HepG2 (cell line): ENCODE data around the gene SCAF11. TPM values are rescaled to one million over a fixed set of nuclear protein-coding genes. Genes with fewer than 3 reads are reported as not detected.

Experiments
- ARNT2 ChIP-seq: sonication (generic); formaldehyde crosslinking; IDR thresholded peaks from 2 replicates; pipeline ENCODE4 v1.8.0; 2022; ENCODE audit warnings: mild to moderate bottlenecking, low read depth, missing genetic modification reagents, moderate library complexity
- ATF7-NPFF ChIP-seq: sonication (generic); formaldehyde crosslinking; IDR thresholded peaks from 2 replicates; pipeline ENCODE4 v1.8.1; 2023; ENCODE audit warnings: mild to moderate bottlenecking, low read depth, missing genetic modification reagents, moderate library complexity
- BCL6 ChIP-seq: IDR thresholded peaks from 2 replicates; pipeline ENCODE4 v1.6.1; 2016; ENCODE audit warnings: missing genetic modification reagents, missing compliant biosample characterization
- BRD4 ChIP-seq: sonication (generic); formaldehyde crosslinking; IDR thresholded peaks from 2 replicates; pipeline ENCODE4 v1.4.0; 2020; ENCODE audit warnings: missing genetic modification reagents
- FOXA1 ChIP-seq, 2 experiments: fragments of 450-650 bp in 1 of 2; sonication (generic) in 1 of 2; formaldehyde crosslinking in 1 of 2; IDR thresholded peaks; 2 replicates each; pipeline versions ENCODE4 v1.4.0 to v1.6.1; 2016 to 2020; ENCODE audit warnings: missing genetic modification reagents in 1 of 2
- FOXA3 ChIP-seq: IDR thresholded peaks from 2 replicates; pipeline ENCODE4 v1.6.1; 2016; ENCODE audit warnings: missing genetic modification reagents, missing compliant biosample characterization
- FOXP1 ChIP-seq, 2 experiments: fragments of 450-650 bp in 1 of 2; IDR thresholded peaks; 2 replicates each; pipeline ENCODE4 v1.6.1; 2017 to 2018; ENCODE audit warnings: antibody characterized with exemption in 1 of 2
- KMT2A ChIP-seq: sonication (generic); formaldehyde crosslinking; IDR thresholded peaks from 2 replicates; pipeline ENCODE4 v1.4.0; 2020; ENCODE audit warnings: missing genetic modification reagents
- NR1H2 ChIP-seq: sonication (generic); formaldehyde crosslinking; IDR thresholded peaks from 2 replicates; pipeline ENCODE4 v1.8.1; 2022; ENCODE audit warnings: low read depth, missing genetic modification reagents, borderline replicate concordance
- PRPF4 ChIP-seq: fragments of 200-400 bp; formaldehyde crosslinking; IDR thresholded peaks from 2 replicates; pipeline ENCODE4 v1.6.1; 2016; ENCODE audit warnings: low read length, low read depth; ENCODE audit not compliant: poor library complexity, severe bottlenecking
- ZC3H4 ChIP-seq: sonication (generic); formaldehyde crosslinking; IDR thresholded peaks from 2 replicates; pipeline ENCODE4 v1.4.0; 2020; ENCODE audit warnings: missing genetic modification reagents, borderline replicate concordance
- ZNF160 ChIP-seq: sonication (generic); formaldehyde crosslinking; IDR thresholded peaks from 2 replicates; pipeline ENCODE4 v1.8.0; 2022; ENCODE audit warnings: mild to moderate bottlenecking, inconsistent platforms, missing genetic modification reagents
- ZNF20 ChIP-seq: sonication (generic); formaldehyde crosslinking; IDR thresholded peaks from 2 replicates; pipeline ENCODE4 v1.4.0; 2020; ENCODE audit warnings: mild to moderate bottlenecking, moderate library complexity, missing genetic modification reagents
- ZNF281 ChIP-seq: sonication (generic); formaldehyde crosslinking; IDR thresholded peaks from 2 replicates; pipeline ENCODE4 v1.4.0; 2020; ENCODE audit warnings: missing genetic modification reagents, borderline replicate concordance
- ZNF775 ChIP-seq: sonication (generic); formaldehyde crosslinking; IDR thresholded peaks from 2 replicates; pipeline ENCODE4 v1.4.0; 2020; ENCODE audit warnings: missing genetic modification reagents, mild to moderate bottlenecking, moderate library complexity, borderline replicate concordance
- polyA plus RNA-seq, 8 experiments: library from polyadenylated mRNA; depleted of rRNA in 3 of 8; stranded (reverse) in 7 of 8; unstranded in 1 of 8; fragments of >200 nt; fragmentation: Illumina TruSeq in 4 of 8; extraction: Trizol in 4 of 8; gene quantifications; 2 replicates each; pipeline versions ENCODE4 v1.2.1 to v1.2.3, GENCODE V29; 2011 to 2016; ENCODE audit warnings: low read depth in 4 of 8, missing spikeins in 1 of 8, mixed read lengths in 1 of 8; ENCODE audit not compliant: insufficient read depth in 1 of 8
- total RNA-seq, 5 experiments: library from RNA; depleted of rRNA; stranded (reverse); fragments of >200 nt; fragmentation: Illumina TruSeq; extraction: Trizol; gene quantifications; 2 replicates each; pipeline ENCODE4 v1.2.3, GENCODE V29; 2016; ENCODE audit warnings: low read depth in 1 of 5
- TF ChIP-seq, protein P1 (sequence below): sonication (generic); formaldehyde crosslinking; IDR thresholded peaks from 2 replicates; pipeline ENCODE4 v1.8.1; 2022; ENCODE audit warnings: mild to moderate bottlenecking, missing genetic modification reagents
- TF ChIP-seq, protein P2 (sequence below): IDR thresholded peaks from 2 replicates; pipeline ENCODE4 v1.4.0; 2020; ENCODE audit warnings: mild to moderate bottlenecking, missing genetic modification reagents
- TF ChIP-seq, protein P3 (sequence below): sonication (generic); formaldehyde crosslinking; IDR thresholded peaks from 2 replicates; pipeline ENCODE4 v1.8.1; 2023; ENCODE audit warnings: mild to moderate bottlenecking, missing genetic modification reagents

Gene SCAF11
- total and polyA plus RNA-seq, 2 of the 13 experiments (the other 11 are each of a cell fraction or from before 2014, with no cell fraction given): 26.9 to 38.3 TPM

GRCh38 chr12:46020768-46021167 lies 30.4 kb upstream of the SCAF11 start (continued):
- TF ChIP-seq, protein P1, sequence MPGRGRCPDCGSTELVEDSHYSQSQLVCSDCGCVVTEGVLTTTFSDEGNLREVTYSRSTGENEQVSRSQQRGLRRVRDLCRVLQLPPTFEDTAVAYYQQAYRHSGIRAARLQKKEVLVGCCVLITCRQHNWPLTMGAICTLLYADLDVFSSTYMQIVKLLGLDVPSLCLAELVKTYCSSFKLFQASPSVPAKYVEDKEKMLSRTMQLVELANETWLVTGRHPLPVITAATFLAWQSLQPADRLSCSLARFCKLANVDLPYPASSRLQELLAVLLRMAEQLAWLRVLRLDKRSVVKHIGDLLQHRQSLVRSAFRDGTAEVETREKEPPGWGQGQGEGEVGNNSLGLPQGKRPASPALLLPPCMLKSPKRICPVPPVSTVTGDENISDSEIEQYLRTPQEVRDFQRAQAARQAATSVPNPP (CRISPR knock-in tag): no peak
- no peak for TF ChIP-seq ZNF160 (CRISPR knock-in tag)
- no peak for TF ChIP-seq ZNF775
- TF ChIP-seq, protein P2, sequence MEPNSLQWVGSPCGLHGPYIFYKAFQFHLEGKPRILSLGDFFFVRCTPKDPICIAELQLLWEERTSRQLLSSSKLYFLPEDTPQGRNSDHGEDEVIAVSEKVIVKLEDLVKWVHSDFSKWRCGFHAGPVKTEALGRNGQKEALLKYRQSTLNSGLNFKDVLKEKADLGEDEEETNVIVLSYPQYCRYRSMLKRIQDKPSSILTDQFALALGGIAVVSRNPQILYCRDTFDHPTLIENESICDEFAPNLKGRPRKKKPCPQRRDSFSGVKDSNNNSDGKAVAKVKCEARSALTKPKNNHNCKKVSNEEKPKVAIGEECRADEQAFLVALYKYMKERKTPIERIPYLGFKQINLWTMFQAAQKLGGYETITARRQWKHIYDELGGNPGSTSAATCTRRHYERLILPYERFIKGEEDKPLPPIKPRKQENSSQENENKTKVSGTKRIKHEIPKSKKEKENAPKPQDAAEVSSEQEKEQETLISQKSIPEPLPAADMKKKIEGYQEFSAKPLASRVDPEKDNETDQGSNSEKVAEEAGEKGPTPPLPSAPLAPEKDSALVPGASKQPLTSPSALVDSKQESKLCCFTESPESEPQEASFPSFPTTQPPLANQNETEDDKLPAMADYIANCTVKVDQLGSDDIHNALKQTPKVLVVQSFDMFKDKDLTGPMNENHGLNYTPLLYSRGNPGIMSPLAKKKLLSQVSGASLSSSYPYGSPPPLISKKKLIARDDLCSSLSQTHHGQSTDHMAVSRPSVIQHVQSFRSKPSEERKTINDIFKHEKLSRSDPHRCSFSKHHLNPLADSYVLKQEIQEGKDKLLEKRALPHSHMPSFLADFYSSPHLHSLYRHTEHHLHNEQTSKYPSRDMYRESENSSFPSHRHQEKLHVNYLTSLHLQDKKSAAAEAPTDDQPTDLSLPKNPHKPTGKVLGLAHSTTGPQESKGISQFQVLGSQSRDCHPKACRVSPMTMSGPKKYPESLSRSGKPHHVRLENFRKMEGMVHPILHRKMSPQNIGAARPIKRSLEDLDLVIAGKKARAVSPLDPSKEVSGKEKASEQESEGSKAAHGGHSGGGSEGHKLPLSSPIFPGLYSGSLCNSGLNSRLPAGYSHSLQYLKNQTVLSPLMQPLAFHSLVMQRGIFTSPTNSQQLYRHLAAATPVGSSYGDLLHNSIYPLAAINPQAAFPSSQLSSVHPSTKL (CRISPR knock-in tag): peak; percentile 28; the same call in 1 of the 2 replicates
- TF ChIP-seq FOXA3 (CRISPR knock-in tag): peak; percentile 36; the same call in 1 of the 2 replicates
- TF ChIP-seq ZNF20 (CRISPR knock-in tag): no peak
- TF ChIP-seq ZC3H4 (CRISPR knock-in tag): no peak
- TF ChIP-seq ATF7-NPFF (CRISPR knock-in tag): no peak
- no peak for TF ChIP-seq ZNF281 (CRISPR knock-in tag)
- peak; percentile 59 for TF ChIP-seq BCL6 (CRISPR knock-in tag)
- no peak for TF ChIP-seq BRD4 (CRISPR knock-in tag)
- TF ChIP-seq PRPF4: no peak
- TF ChIP-seq FOXP1 (IDR thresholded peaks at IDR 0.05): no peak
- 0 out of 2 replicates have a peak, but pooled peaks have one; percentile 15 for TF ChIP-seq FOXP1 (CRISPR knock-in tag; IDR thresholded peaks at IDR 0.05)
- no peak for TF ChIP-seq ARNT2 (CRISPR knock-in tag)
- TF ChIP-seq FOXA1 (IDR thresholded peaks at IDR 0.05): no peak
- TF ChIP-seq FOXA1 (CRISPR knock-in tag; IDR thresholded peaks at IDR 0.05): peak; percentile 48
- no peak for TF ChIP-seq KMT2A
- TF ChIP-seq NR1H2 (CRISPR knock-in tag): no peak
- TF ChIP-seq, protein P3, sequence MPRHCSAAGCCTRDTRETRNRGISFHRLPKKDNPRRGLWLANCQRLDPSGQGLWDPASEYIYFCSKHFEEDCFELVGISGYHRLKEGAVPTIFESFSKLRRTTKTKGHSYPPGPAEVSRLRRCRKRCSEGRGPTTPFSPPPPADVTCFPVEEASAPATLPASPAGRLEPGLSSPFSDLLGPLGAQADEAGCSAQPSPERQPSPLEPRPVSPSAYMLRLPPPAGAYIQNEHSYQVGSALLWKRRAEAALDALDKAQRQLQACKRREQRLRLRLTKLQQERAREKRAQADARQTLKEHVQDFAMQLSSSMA (CRISPR knock-in tag): no peak
